ENCODE measurements around the gene ZNF438.

Gene ZNF438

GRCh38 chr10:30816820-30817171 lies 214.9 kb downstream of the ZNF438 start:
- WGBS: 84% methylated on average over 3 of the region's 3 CpGs

GRCh38 chr10:30816159-30816819 lies 215.4 kb downstream of the ZNF438 start:
- Histone ChIP-seq H3K4ac (ENCODE audit: low read depth in 1 of 2, low read length in 2 of 2) (no peak overlapping the region), H2BK120ac (ENCODE audit: low read depth, low read length) (no peak overlapping the region), H3K4me2 (ENCODE audit: low read length, poor library complexity, severe bottlenecking) (no peak overlapping the region), H2AK5ac (ENCODE audit: low read length, severe bottlenecking) (no peak overlapping the region), H3K14ac (ENCODE audit: low read length in 2 of 2) (no peak overlapping the region), H4K91ac (ENCODE audit: low read length) (no peak overlapping the region), H3K4me3 (ENCODE audit: insufficient read depth in 1 of 2, low read depth in 1 of 2, low read length in 2 of 2) (no peak overlapping the region), H4K8ac (ENCODE audit: low read length) (no peak overlapping the region), H3K23ac (ENCODE audit: low read length in 2 of 2) (no peak overlapping the region), H3K27me3 (ENCODE audit: control insufficient read depth in 1 of 2, insufficient read depth in 1 of 2, low read length in 2 of 2) (no peaks in the 10 kb centered on the region), H3K4me1 (ENCODE audit: control insufficient read depth, insufficient read depth, low read depth, low read length) (peaks cover 38% of the 10 kb centered on the region), H3K79me1 (replicated peaks; ENCODE audit: low read length, poor library complexity, severe bottlenecking) (no peaks in the 10 kb centered on the region), H2BK15ac (ENCODE audit: low read depth, poor library complexity, severe bottlenecking) (no peak overlapping the region), H2AFZ (ENCODE audit: low read depth, low read length) (no peak overlapping the region), H3K27ac (ENCODE audit: low read length, poor library complexity, severe bottlenecking) (no peak overlapping the region), H2BK5ac (ENCODE audit: low read depth, low read length, poor library complexity, severe bottlenecking) (no peak overlapping the region), H3K9me3 (ENCODE audit: control insufficient read depth, low read length) (no peaks in the 10 kb centered on the region), H2BK12ac (ENCODE audit: low read length in 2 of 2) (peak overlapping the region in 1 of 2 experiments; percentile 58), H3K18ac (ENCODE audit: low read depth in 1 of 2, low read length in 2 of 2) (no peak overlapping the region), H3K9ac (ENCODE audit: low read length) (peak overlapping the region; percentile 11), H3K36me3 (ENCODE audit: control insufficient read depth in 1 of 2, insufficient read depth in 2 of 2, low read depth in 1 of 2, low read length in 2 of 2) (no peaks in the 10 kb centered on the region)
- WGBS: 93% methylated on average over 6 of the region's 9 CpGs
- no peak for DNase-seq

More at GRCh38 chr10:30816820-30817171, 214.9 kb downstream of the ZNF438 start:
- Histone ChIP-seq H3K4me3 (ENCODE audit: insufficient read depth in 1 of 2, low read depth in 1 of 2, low read length in 2 of 2) (no peak overlapping the region), H3K9me3 (ENCODE audit: control insufficient read depth, low read length) (no peaks in the 10 kb centered on the region), H3K9ac (ENCODE audit: low read length) (peak overlapping the region; percentile 11), H3K27me3 (ENCODE audit: control insufficient read depth in 1 of 2, insufficient read depth in 1 of 2, low read length in 2 of 2) (no peaks in the 10 kb centered on the region), H2AK5ac (ENCODE audit: low read length, severe bottlenecking) (no peak overlapping the region), H3K79me1 (replicated peaks; ENCODE audit: low read length, poor library complexity, severe bottlenecking) (no peaks in the 10 kb centered on the region), H3K18ac (ENCODE audit: low read depth in 1 of 2, low read length in 2 of 2) (no peak overlapping the region), H2BK5ac (ENCODE audit: low read depth, low read length, poor library complexity, severe bottlenecking) (no peak overlapping the region), H3K4ac (ENCODE audit: low read depth in 1 of 2, low read length in 2 of 2) (no peak overlapping the region), H3K14ac (ENCODE audit: low read length in 2 of 2) (no peak overlapping the region), H3K4me1 (ENCODE audit: control insufficient read depth, insufficient read depth, low read depth, low read length) (peaks cover 36% of the 10 kb centered on the region), H4K8ac (ENCODE audit: low read length) (no peak overlapping the region), H3K27ac (ENCODE audit: low read length, poor library complexity, severe bottlenecking) (no peak overlapping the region), H3K23ac (ENCODE audit: low read length in 2 of 2) (no peak overlapping the region), H2BK120ac (ENCODE audit: low read depth, low read length) (no peak overlapping the region), H2AFZ (ENCODE audit: low read depth, low read length) (no peak overlapping the region), H3K36me3 (ENCODE audit: control insufficient read depth in 1 of 2, insufficient read depth in 2 of 2, low read depth in 1 of 2, low read length in 2 of 2) (no peaks in the 10 kb centered on the region), H2BK12ac (ENCODE audit: low read length in 2 of 2) (no peak overlapping the region), H4K91ac (ENCODE audit: low read length) (no peak overlapping the region), H3K4me2 (ENCODE audit: low read length, poor library complexity, severe bottlenecking) (no peak overlapping the region), H2BK15ac (ENCODE audit: low read depth, poor library complexity, severe bottlenecking) (no peak overlapping the region)
- DNase-seq: no peak

- no peak overlapping the region for H2AK5ac ChIP-seq (ENCODE audit: low read length, severe bottlenecking)
- H3K18ac ChIP-seq (ENCODE audit: low read depth in 1 of 2, low read length in 2 of 2): no peak overlapping the region
- H2BK15ac ChIP-seq (ENCODE audit: low read depth, poor library complexity, severe bottlenecking): no peak overlapping the region
- no peak overlapping the region for H4K8ac ChIP-seq (ENCODE audit: low read length)
- no peaks in the 10 kb centered on the region for H3K9me3 ChIP-seq (ENCODE audit: control insufficient read depth, low read length)
- no peaks in the 10 kb centered on the region for H3K79me1 ChIP-seq (replicated peaks; ENCODE audit: low read length, poor library complexity, severe bottlenecking)
- 50% methylated on average over 1 of the region's 1 CpG for WGBS
- no peak overlapping the region for H2AFZ ChIP-seq (ENCODE audit: low read depth, low read length)
- H2BK12ac ChIP-seq (ENCODE audit: low read length in 2 of 2): no peak overlapping the region
- no peak overlapping the region for H2BK5ac ChIP-seq (ENCODE audit: low read depth, low read length, poor library complexity, severe bottlenecking)
- DNase-seq: peak; percentile 76
- no peak overlapping the region for H3K4me3 ChIP-seq (ENCODE audit: insufficient read depth in 1 of 2, low read depth in 1 of 2, low read length in 2 of 2)
- peaks cover 33% of the 10 kb centered on the region for H3K4me1 ChIP-seq (ENCODE audit: control insufficient read depth, insufficient read depth, low read depth, low read length)
- H3K14ac ChIP-seq (ENCODE audit: low read length in 2 of 2): no peak overlapping the region
- no peaks in the 10 kb centered on the region for H3K36me3 ChIP-seq (ENCODE audit: control insufficient read depth in 1 of 2, insufficient read depth in 2 of 2, low read depth in 1 of 2, low read length in 2 of 2)
- no peak overlapping the region for H2BK120ac ChIP-seq (ENCODE audit: low read depth, low read length)
- H3K23ac ChIP-seq (ENCODE audit: low read length in 2 of 2): no peak overlapping the region
- H3K4me2 ChIP-seq (ENCODE audit: low read length, poor library complexity, severe bottlenecking): no peak overlapping the region
- no peak overlapping the region for H4K91ac ChIP-seq (ENCODE audit: low read length)
- no peak overlapping the region for H3K27ac ChIP-seq (ENCODE audit: low read length, poor library complexity, severe bottlenecking)
- H3K27me3 ChIP-seq (ENCODE audit: control insufficient read depth in 1 of 2, insufficient read depth in 1 of 2, low read length in 2 of 2): no peaks in the 10 kb centered on the region
- H3K4ac ChIP-seq (ENCODE audit: low read depth in 1 of 2, low read length in 2 of 2): no peak overlapping the region
- peak overlapping the region; percentile 72 for H3K9ac ChIP-seq (ENCODE audit: low read length)
Measured at GRCh38 chr10:30813872-30814481, 217.7 kb downstream of the ZNF438 start.

GRCh38 chr10:30812018-30812851 lies 219.4 kb downstream of the ZNF438 start:
- Histone ChIP-seq H3K4me2 (ENCODE audit: low read length, poor library complexity, severe bottlenecking) (no peak overlapping the region), H3K4me1 (ENCODE audit: control insufficient read depth, insufficient read depth, low read depth, low read length) (peaks cover 17% of the 10 kb centered on the region), H2AK5ac (ENCODE audit: low read length, severe bottlenecking) (peak overlapping the region; percentile 6), H3K79me1 (replicated peaks; ENCODE audit: low read length, poor library complexity, severe bottlenecking) (no peaks in the 10 kb centered on the region), H4K91ac (ENCODE audit: low read length) (peak overlapping the region; percentile 20), H2BK15ac (ENCODE audit: low read depth, poor library complexity, severe bottlenecking) (peak overlapping the region; percentile 70), H3K23ac (ENCODE audit: low read length in 2 of 2) (no peak overlapping the region), H3K9me3 (ENCODE audit: control insufficient read depth, low read length) (no peaks in the 10 kb centered on the region), H3K18ac (ENCODE audit: low read depth in 1 of 2, low read length in 2 of 2) (peak overlapping the region; percentile 68 to 92), H3K27ac (ENCODE audit: low read length, poor library complexity, severe bottlenecking) (peak overlapping the region; percentile 50), H3K14ac (ENCODE audit: low read length in 2 of 2) (peak overlapping the region in 1 of 2 experiments; percentile 80), H3K4ac (ENCODE audit: low read depth in 1 of 2, low read length in 2 of 2) (peak overlapping the region; percentile 54 to 58), H3K9ac (ENCODE audit: low read length) (peak overlapping the region; percentile 72), H2AFZ (ENCODE audit: low read depth, low read length) (no peak overlapping the region), H2BK120ac (ENCODE audit: low read depth, low read length) (no peak overlapping the region), H2BK5ac (ENCODE audit: low read depth, low read length, poor library complexity, severe bottlenecking) (peak overlapping the region; percentile 25), H3K4me3 (ENCODE audit: insufficient read depth in 1 of 2, low read depth in 1 of 2, low read length in 2 of 2) (peak overlapping the region in 1 of 2 experiments; percentile 57), H2BK12ac (ENCODE audit: low read length in 2 of 2) (peak overlapping the region; percentile 34 to 76), H4K8ac (ENCODE audit: low read length) (peak overlapping the region; percentile 28), H3K27me3 (ENCODE audit: control insufficient read depth in 1 of 2, insufficient read depth in 1 of 2, low read length in 2 of 2) (no peaks in the 10 kb centered on the region), H3K36me3 (ENCODE audit: control insufficient read depth in 1 of 2, insufficient read depth in 2 of 2, low read depth in 1 of 2, low read length in 2 of 2) (no peaks in the 10 kb centered on the region)
- peak; percentile 95 for DNase-seq
- 37% methylated on average over 14 of the region's 16 CpGs for WGBS

All from mesenchymal stem cell (in vitro differentiated cells and primary cell).